Measurements from ENCODE around the gene FNIP1.

GRCh38 chr5:131758520-131758900 lies 38.3 kb downstream of the FNIP1 start:
- TF ChIP-seq, protein P1, sequence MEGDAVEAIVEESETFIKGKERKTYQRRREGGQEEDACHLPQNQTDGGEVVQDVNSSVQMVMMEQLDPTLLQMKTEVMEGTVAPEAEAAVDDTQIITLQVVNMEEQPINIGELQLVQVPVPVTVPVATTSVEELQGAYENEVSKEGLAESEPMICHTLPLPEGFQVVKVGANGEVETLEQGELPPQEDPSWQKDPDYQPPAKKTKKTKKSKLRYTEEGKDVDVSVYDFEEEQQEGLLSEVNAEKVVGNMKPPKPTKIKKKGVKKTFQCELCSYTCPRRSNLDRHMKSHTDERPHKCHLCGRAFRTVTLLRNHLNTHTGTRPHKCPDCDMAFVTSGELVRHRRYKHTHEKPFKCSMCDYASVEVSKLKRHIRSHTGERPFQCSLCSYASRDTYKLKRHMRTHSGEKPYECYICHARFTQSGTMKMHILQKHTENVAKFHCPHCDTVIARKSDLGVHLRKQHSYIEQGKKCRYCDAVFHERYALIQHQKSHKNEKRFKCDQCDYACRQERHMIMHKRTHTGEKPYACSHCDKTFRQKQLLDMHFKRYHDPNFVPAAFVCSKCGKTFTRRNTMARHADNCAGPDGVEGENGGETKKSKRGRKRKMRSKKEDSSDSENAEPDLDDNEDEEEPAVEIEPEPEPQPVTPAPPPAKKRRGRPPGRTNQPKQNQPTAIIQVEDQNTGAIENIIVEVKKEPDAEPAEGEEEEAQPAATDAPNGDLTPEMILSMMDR (IDR thresholded peaks at IDR 0.05): no peak
- no peak for TF ChIP-seq POLR2A (IDR thresholded peaks at IDR 0.05)
